OCI-LY1 (cell line): Measurements from ENCODE around the gene IKZF1.

Source experiments
- H2AFZ ChIP-seq: fragments of 200-600 bp; sonication (generic), shearing (Covaris generic); 2 replicates; pipeline ENCODE4 v1.6.0; 2014; ENCODE audit warnings: antibody characterized with exemption, mild to moderate bottlenecking, low read length
- H3F3A ChIP-seq: fragments of 200-600 bp; sonication (generic), shearing (Covaris generic); 2 replicates; pipeline ENCODE4 v1.6.0; 2014; ENCODE audit warnings: mild to moderate bottlenecking, antibody characterized with exemption, low read length, moderate library complexity; ENCODE audit not compliant: insufficient read depth
- H3K27ac ChIP-seq: fragments of 200-600 bp; sonication (generic); 2 replicates; pipeline ENCODE4 v1.5.1; 2014; ENCODE audit warnings: low read length, mixed run types, mild to moderate bottlenecking, low read depth; ENCODE audit not compliant: poor library complexity, severe bottlenecking
- H3K27me3 ChIP-seq: fragments of 200-600 bp; sonication (generic); 2 replicates; pipeline ENCODE4 v1.6.0; 2014; ENCODE audit warnings: antibody characterized with exemption, mild to moderate bottlenecking, low read length, moderate library complexity; ENCODE audit not compliant: insufficient read depth
- H3K36me3 ChIP-seq: fragments of 200-600 bp; sonication (generic); 2 replicates; pipeline ENCODE4 v1.6.1; 2014; ENCODE audit warnings: mild to moderate bottlenecking, antibody characterized with exemption, low read length, moderate library complexity, mixed read lengths; ENCODE audit not compliant: insufficient read depth
- H3K4me1 ChIP-seq: fragments of 200-600 bp; sonication (generic); 2 replicates; pipeline ENCODE4 v1.5.1; 2014; ENCODE audit warnings: mild to moderate bottlenecking, low read length, moderate library complexity; ENCODE audit not compliant: insufficient read depth, severe bottlenecking
- H3K4me2 ChIP-seq: fragments of 200-600 bp; sonication (generic), shearing (Covaris generic); 2 replicates; pipeline ENCODE4 v1.6.1; 2014; ENCODE audit warnings: low read length
- H3K4me3 ChIP-seq: fragments of 200-600 bp; sonication (generic); 2 replicates; pipeline ENCODE4 v1.5.1; 2014; ENCODE audit warnings: low read length, low read depth, mild to moderate bottlenecking, mixed read lengths; ENCODE audit not compliant: poor library complexity, severe bottlenecking
- H3K79me2 ChIP-seq: fragments of 200-600 bp; shearing (Covaris generic); 2 replicates; pipeline ENCODE4 v1.6.1; 2016; ENCODE audit warnings: mixed run types, low read length, mixed read lengths; ENCODE audit not compliant: insufficient read depth
- H3K9ac ChIP-seq: fragments of 200-600 bp; sonication (generic), shearing (Covaris generic); 2 replicates; pipeline ENCODE4 v1.6.1; 2014; ENCODE audit warnings: mild to moderate bottlenecking, low read length, mixed read lengths
- H3K9me2 ChIP-seq: fragments of 200-600 bp; sonication (generic), shearing (Covaris generic); 2 replicates; pipeline ENCODE4 v1.6.1; 2014; ENCODE audit warnings: low read depth, mild to moderate bottlenecking, low read length, mixed read lengths
- H3K9me3 ChIP-seq: fragments of 200-600 bp; shearing (Covaris generic); 2 replicates; pipeline ENCODE4 v1.6.1; 2014; ENCODE audit warnings: low read length, mixed read lengths
- H4K20me1 ChIP-seq: fragments of 200-600 bp; sonication (generic), shearing (Covaris generic); 2 replicates; pipeline ENCODE4 v1.6.0; 2016; ENCODE audit warnings: mild to moderate bottlenecking, low read length; ENCODE audit not compliant: insufficient read depth
- EZH2 ChIP-seq: fragments of 200-600 bp; sonication (generic), shearing (Covaris generic); IDR thresholded peaks from 2 replicates; pipeline ENCODE4 v1.8.0; 2017; ENCODE audit warnings: borderline replicate concordance, mixed run types, mild to moderate bottlenecking, antibody characterized with exemption, low read length, moderate library complexity, mixed read lengths
- TF ChIP-seq, protein P1 (sequence below): fragments of 200-600 bp; sonication (generic), shearing (Covaris generic); IDR thresholded peaks from 2 replicates; pipeline ENCODE4 v1.5.1; 2017; ENCODE audit warnings: mild to moderate bottlenecking, antibody characterized with exemption, low read length, moderate library complexity, mixed read lengths

The IKZF1 gene

DNA sequence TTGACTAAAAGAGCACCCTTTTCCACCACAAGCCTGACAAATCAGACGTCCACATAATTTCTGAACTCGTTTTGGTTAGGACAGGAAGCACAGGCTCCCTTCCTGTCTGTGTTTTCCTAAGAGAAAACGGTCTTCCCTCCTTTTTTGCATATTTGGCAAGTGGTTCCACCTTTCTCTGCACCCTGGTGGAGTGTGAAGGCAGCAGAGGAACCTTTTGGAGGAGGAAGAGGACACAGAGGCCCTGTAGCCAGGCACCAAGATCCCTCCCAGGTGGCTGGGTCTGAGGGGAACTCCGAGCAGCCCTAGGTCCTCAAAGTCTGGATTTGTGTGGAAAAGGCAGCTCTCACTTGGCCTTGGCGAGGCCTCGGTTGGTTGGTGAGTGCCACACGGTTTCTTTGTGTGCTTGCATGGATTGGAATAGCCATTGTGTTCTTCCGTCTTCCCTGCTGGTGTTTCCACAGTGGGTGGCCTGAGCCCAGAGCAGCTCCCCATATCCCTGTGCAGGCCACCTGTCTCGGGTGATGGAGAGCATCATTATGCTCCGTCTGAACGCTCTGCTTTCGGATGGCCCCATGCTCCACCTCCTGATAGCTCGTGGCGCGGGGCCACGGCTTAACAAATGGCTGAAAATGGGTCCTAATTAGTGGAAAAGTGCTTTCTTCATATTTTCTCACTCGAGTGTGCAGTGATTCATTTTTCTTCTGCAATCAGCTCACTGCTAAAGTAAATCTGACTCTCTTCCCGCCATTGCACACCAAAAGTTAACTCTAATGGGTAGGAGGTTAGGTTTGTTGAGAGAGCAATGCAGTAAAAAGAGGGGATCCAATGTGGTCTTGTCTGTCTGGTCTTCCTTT is 4.2 kb downstream of the IKZF1 start:
- H3K9me3 ChIP-seq: no peaks in the 10 kb centered on the region
- peak overlapping the region; percentile 97 for H3K9ac ChIP-seq
- H4K20me1 ChIP-seq: no peaks in the 10 kb centered on the region
- peak overlapping the region; percentile 81 for H3K4me2 ChIP-seq
- TF ChIP-seq, protein P1, sequence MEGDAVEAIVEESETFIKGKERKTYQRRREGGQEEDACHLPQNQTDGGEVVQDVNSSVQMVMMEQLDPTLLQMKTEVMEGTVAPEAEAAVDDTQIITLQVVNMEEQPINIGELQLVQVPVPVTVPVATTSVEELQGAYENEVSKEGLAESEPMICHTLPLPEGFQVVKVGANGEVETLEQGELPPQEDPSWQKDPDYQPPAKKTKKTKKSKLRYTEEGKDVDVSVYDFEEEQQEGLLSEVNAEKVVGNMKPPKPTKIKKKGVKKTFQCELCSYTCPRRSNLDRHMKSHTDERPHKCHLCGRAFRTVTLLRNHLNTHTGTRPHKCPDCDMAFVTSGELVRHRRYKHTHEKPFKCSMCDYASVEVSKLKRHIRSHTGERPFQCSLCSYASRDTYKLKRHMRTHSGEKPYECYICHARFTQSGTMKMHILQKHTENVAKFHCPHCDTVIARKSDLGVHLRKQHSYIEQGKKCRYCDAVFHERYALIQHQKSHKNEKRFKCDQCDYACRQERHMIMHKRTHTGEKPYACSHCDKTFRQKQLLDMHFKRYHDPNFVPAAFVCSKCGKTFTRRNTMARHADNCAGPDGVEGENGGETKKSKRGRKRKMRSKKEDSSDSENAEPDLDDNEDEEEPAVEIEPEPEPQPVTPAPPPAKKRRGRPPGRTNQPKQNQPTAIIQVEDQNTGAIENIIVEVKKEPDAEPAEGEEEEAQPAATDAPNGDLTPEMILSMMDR: no peak
- no peak for TF ChIP-seq EZH2
- H3F3A ChIP-seq: 0 out of 2 replicates have a peak, but pooled peaks cover 3% of the 10 kb centered on the region
- H3K79me2 ChIP-seq: peaks cover 88% of the 10 kb centered on the region
- H3K4me1 ChIP-seq: peaks cover 69% of the 10 kb centered on the region
- peak overlapping the region; percentile 93 for H3K27ac ChIP-seq
- peak overlapping the region; percentile 74 for H3K4me3 ChIP-seq
- peaks cover 50% of the 10 kb centered on the region for H3K36me3 ChIP-seq
- H3K9me2 ChIP-seq: no peaks in the 10 kb centered on the region
- no peaks in the 10 kb centered on the region for H3K27me3 ChIP-seq
- H2AFZ ChIP-seq: no peak overlapping the region

DNA sequence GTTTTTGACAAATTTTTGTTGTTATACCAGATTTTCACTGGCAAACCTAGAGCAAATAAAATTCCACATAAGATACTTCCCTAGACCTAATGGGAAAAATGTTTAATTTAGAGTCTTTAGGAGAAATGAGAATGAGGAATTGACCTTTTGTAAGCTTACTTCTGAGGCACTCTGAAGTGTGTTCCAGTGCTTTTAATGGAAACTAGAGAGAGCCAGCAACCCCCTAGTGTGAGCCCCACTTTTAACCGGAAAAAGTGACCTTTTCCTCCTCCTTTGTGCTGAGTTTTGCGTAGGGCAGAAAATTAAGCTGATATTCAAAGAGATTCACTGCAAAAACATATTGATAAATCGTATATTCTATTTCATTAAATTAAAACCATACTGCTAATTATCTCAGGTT is 5.2 kb downstream of the IKZF1 start:
- H4K20me1 ChIP-seq: no peaks in the 10 kb centered on the region
- no peak for TF ChIP-seq EZH2
- TF ChIP-seq, protein P1: no peak
- peaks cover 97% of the 10 kb centered on the region for H3K79me2 ChIP-seq
- H2AFZ ChIP-seq: no peak overlapping the region
- peak overlapping the region; percentile 81 for H3K4me2 ChIP-seq
- H3K36me3 ChIP-seq: peaks cover 58% of the 10 kb centered on the region
- H3K9me2 ChIP-seq: no peaks in the 10 kb centered on the region
- 0 out of 2 replicates have a peak, but pooled peaks cover 3% of the 10 kb centered on the region for H3F3A ChIP-seq
- H3K4me3 ChIP-seq: peak overlapping the region; percentile 74
- H3K9me3 ChIP-seq: no peaks in the 10 kb centered on the region
- H3K9ac ChIP-seq: peak overlapping the region; percentile 97
- no peaks in the 10 kb centered on the region for H3K27me3 ChIP-seq
- H3K27ac ChIP-seq: peak overlapping the region; percentile 93
- H3K4me1 ChIP-seq: peaks cover 79% of the 10 kb centered on the region

DNA sequence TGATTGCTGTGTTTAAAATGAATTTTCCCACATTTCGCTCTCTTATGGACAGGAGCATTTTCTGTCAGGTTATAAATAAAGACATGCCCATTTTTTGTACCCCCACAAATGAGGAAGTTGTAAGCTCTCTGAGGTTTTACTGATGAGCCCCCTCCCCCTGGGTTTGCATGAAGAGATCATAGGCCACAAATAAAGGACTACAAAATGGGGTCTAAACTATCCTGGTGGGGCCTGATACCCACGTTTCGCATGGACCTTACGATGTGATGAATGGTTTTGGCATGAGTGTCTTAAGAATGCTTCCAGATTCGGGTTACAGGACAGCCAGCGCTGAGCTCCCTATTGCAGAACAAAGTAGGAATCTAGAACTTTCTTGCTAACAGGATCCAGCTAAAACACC is 5.8 kb downstream of the IKZF1 start:
- Histone ChIP-seq H2AFZ (no peak overlapping the region), H3F3A (0 out of 2 replicates have a peak, but pooled peaks cover 3% of the 10 kb centered on the region), H3K36me3 (peaks cover 61% of the 10 kb centered on the region), H3K4me1 (peaks cover 84% of the 10 kb centered on the region), H3K9me3 (no peaks in the 10 kb centered on the region), H3K9me2 (no peaks in the 10 kb centered on the region), H3K4me3 (peak overlapping the region; percentile 74), H3K79me2 (peaks cover 99% of the 10 kb centered on the region), H3K27me3 (no peaks in the 10 kb centered on the region), H4K20me1 (no peaks in the 10 kb centered on the region), H3K4me2 (peak overlapping the region; percentile 81), H3K9ac (peak overlapping the region; percentile 97), H3K27ac (peak overlapping the region; percentile 93)
- no peak for TF ChIP-seq EZH2
- TF ChIP-seq, protein P1: no peak
